ENCODE results near the gene STMN1. TPM values are rescaled to one million over a fixed set of nuclear protein-coding genes. Genes with fewer than 3 reads are reported as not detected.

Gene STMN1
- polyA plus RNA-seq, 1 donor (not counting 4 experiments of a cell fraction or from before 2014, with no cell fraction given), result 82.8 TPM

- DNase-seq (ENCODE audit: low read depth, low spot score) (no peak), FAIRE-seq (no peak)
- dilution Hi-C loops (cut with MboI; ENCODE audit: extremely low pct_ligation_motif_present, low sequenced_read_pairs), result no loop called here
- Histone ChIP-seq H3K79me2 (ENCODE audit: control insufficient read depth, insufficient read depth, low read length) (peaks cover 12% of the 10 kb centered on the region), H3K27me3 (ENCODE audit: control insufficient read depth, extremely low read depth, insufficient read depth, low read length) (no peaks in the 10 kb centered on the region), H3K9me3 (ENCODE audit: control insufficient read depth, low read depth, low read length) (no peaks in the 10 kb centered on the region), H3K9ac (ENCODE audit: control insufficient read depth, extremely low read depth, insufficient read depth, low read length) (no peak overlapping the region), H3K36me3 (ENCODE audit: control insufficient read depth in 2 of 2, extremely low read depth in 1 of 2, insufficient read depth in 2 of 2, low read length in 2 of 2) (no peaks in the 10 kb centered on the region), H3K4me1 (ENCODE audit: control insufficient read depth, extremely low read depth, insufficient read depth, low read length) (peaks cover 21% of the 10 kb centered on the region), H4K20me1 (ENCODE audit: control insufficient read depth, extremely low read depth, insufficient read depth, low read length) (no peaks in the 10 kb centered on the region), H3K4me3 (ENCODE audit: control insufficient read depth in 2 of 3, extremely low read depth in 1 of 3, insufficient read depth in 2 of 3, low read depth in 1 of 3, low read length in 3 of 3) (no peak overlapping the region), H2AFZ (ENCODE audit: control insufficient read depth, low read length) (no peak overlapping the region), H3K9me1 (ENCODE audit: control insufficient read depth, extremely low read depth, insufficient read depth, low read length) (peaks cover 2% of the 10 kb centered on the region), H3K4me2 (ENCODE audit: control insufficient read depth, extremely low read depth, insufficient read depth, low read depth, low read length) (no peak overlapping the region), H3K27ac (ENCODE audit: control insufficient read depth, insufficient read depth, low read length) (no peak overlapping the region)
- TF ChIP-seq CTCF (optimal IDR thresholded peaks at IDR 0.05 in 1 of 3, IDR thresholded peaks at IDR 0.05 in 1 of 3, conservative IDR thresholded peaks at IDR 0.05 in 1 of 3; ENCODE audit: extremely low read depth in 1 of 3, insufficient read depth in 2 of 3, low read length in 3 of 3), result no peak
- TF ChIP-seq EZH2 (IDR thresholded peaks at IDR 0.05; ENCODE audit: low read length), result no peak
Measured at GRCh38 chr1:25909040-25909439, 2.8 kb upstream of the STMN1 start.

- H3K27me3 ChIP-seq (ENCODE audit: control insufficient read depth, extremely low read depth, insufficient read depth, low read length), result no peaks in the 10 kb centered on the region
- FAIRE-seq (no peak), DNase-seq (ENCODE audit: low read depth, low spot score) (no peak)
- H3K4me2 ChIP-seq (ENCODE audit: control insufficient read depth, extremely low read depth, insufficient read depth, low read depth, low read length), result no peak overlapping the region
- no peak overlapping the region for H3K27ac ChIP-seq (ENCODE audit: control insufficient read depth, insufficient read depth, low read length)
- dilution Hi-C loops (cut with MboI; ENCODE audit: extremely low pct_ligation_motif_present, low sequenced_read_pairs), result no loop called here
- H3K9me3 ChIP-seq (ENCODE audit: control insufficient read depth, low read depth, low read length), result no peaks in the 10 kb centered on the region
- H3K9ac ChIP-seq (ENCODE audit: control insufficient read depth, extremely low read depth, insufficient read depth, low read length), result no peak overlapping the region
- H3K9me1 ChIP-seq (ENCODE audit: control insufficient read depth, extremely low read depth, insufficient read depth, low read length), result peaks cover 2% of the 10 kb centered on the region
- H4K20me1 ChIP-seq (ENCODE audit: control insufficient read depth, extremely low read depth, insufficient read depth, low read length), result no peaks in the 10 kb centered on the region
- H3K4me3 ChIP-seq (ENCODE audit: control insufficient read depth in 2 of 3, extremely low read depth in 1 of 3, insufficient read depth in 2 of 3, low read depth in 1 of 3, low read length in 3 of 3), result no peak overlapping the region
- H3K36me3 ChIP-seq (ENCODE audit: control insufficient read depth in 2 of 2, extremely low read depth in 1 of 2, insufficient read depth in 2 of 2, low read length in 2 of 2), result peaks cover 0 to 3% of the 10 kb centered on the region in 2 experiments
- TF ChIP-seq CTCF (optimal IDR thresholded peaks at IDR 0.05 in 1 of 3, IDR thresholded peaks at IDR 0.05 in 1 of 3, conservative IDR thresholded peaks at IDR 0.05 in 1 of 3; ENCODE audit: extremely low read depth in 1 of 3, insufficient read depth in 2 of 3, low read length in 3 of 3) (no peak), EZH2 (IDR thresholded peaks at IDR 0.05; ENCODE audit: low read length) (no peak)
- peaks cover 21% of the 10 kb centered on the region for H3K79me2 ChIP-seq (ENCODE audit: control insufficient read depth, insufficient read depth, low read length)
- no peak overlapping the region for H2AFZ ChIP-seq (ENCODE audit: control insufficient read depth, low read length)
- peaks cover 21% of the 10 kb centered on the region for H3K4me1 ChIP-seq (ENCODE audit: control insufficient read depth, extremely low read depth, insufficient read depth, low read length)
Measured at GRCh38 chr1:25908161-25908560, 1.9 kb upstream of the STMN1 start.
